Gastrocnemius medialis (tissue), 4 donors: ENCODE measurements around the gene ATXN10. TPM values are rescaled to one million over a fixed set of nuclear protein-coding genes. Genes with fewer than 3 reads are reported as not detected.
"Not testable (repeated sequence)": the region's sequence is repeated elsewhere in the genome, so short reads cannot be mapped to it uniquely, and the experiment has no call there.

Source experiments
- ATAC-seq, 2 donors: fragments of 150-250 bp; one replicate each; pipeline ENCODE4 v1.9.1; 2016
- DNase-seq, 2 donors: peaks; one replicate each; pipeline ENCODE4 v3.0.0-alpha.2; 2019
- H3K27ac ChIP-seq, 4 donors: fragments of 200-600 bp; sonication (generic); 1 replicate in 1 of 4; 2 replicates in 3 of 4; pipeline ENCODE4 v1.5.1; 2016 to 2018; ENCODE audit warnings: mild to moderate bottlenecking in 2 of 4, moderate library complexity in 1 of 4
- H3K27me3 ChIP-seq, 3 donors: fragments of 200-600 bp; sonication (generic) in 2 of 3; 1 replicate in 1 of 3; 2 replicates in 2 of 3; pipeline versions ENCODE4 v1.5.1 to v1.6.0; 2016 to 2019; ENCODE audit warnings: mild to moderate bottlenecking in 1 of 3, moderate library complexity in 1 of 3
- H3K36me3 ChIP-seq, 2 donors: fragments of 200-600 bp; sonication (generic) in 1 of 2; one replicate each; pipeline ENCODE4 v1.5.1; 2017 to 2018
- H3K4me1 ChIP-seq, 2 donors: fragments of 200-600 bp; sonication (generic) in 1 of 2; one replicate each; pipeline ENCODE4 v1.5.1; 2016 to 2017; ENCODE audit warnings: mild to moderate bottlenecking in 2 of 2
- H3K4me3 ChIP-seq, 4 donors: fragments of 200-600 bp; sonication (generic) in 3 of 4; 1 replicate in 1 of 4; 2 replicates in 3 of 4; pipeline ENCODE4 v1.5.1; 2016 to 2019; ENCODE audit warnings: mild to moderate bottlenecking in 2 of 4
- H3K9me3 ChIP-seq, 3 donors: fragments of 200-600 bp; sonication (generic) in 2 of 3; 1 replicate in 1 of 3; 2 replicates in 2 of 3; pipeline ENCODE4 v1.5.1; 2016 to 2019
- POLR2A ChIP-seq, 2 donors: fragments of 450-650 bp; IDR thresholded peaks; one replicate each; pipeline ENCODE4 v1.6.1; 2017; ENCODE audit warnings: antibody characterized with exemption in 2 of 2, mild to moderate bottlenecking in 2 of 2, moderate library complexity in 2 of 2
- in situ Hi-C, 4 donors: fragments of 200-750 bp; cut with MboI; loops; one replicate each; pipeline versions ENCODE4 v1.15.0 to v1.8.0; 2017; ENCODE audit warnings: low sequenced_read_pairs in 4 of 4
- intact Hi-C: fragments of 100-400 bp; cut with DNase I; formaldehyde crosslinking; loops from one replicate; pipeline ENCODE4 v1.15.1; 2023; ENCODE audit warnings: low total_unique reads
- total RNA-seq, 4 donors: library from RNA; depleted of rRNA; stranded (reverse); fragments of >200 nt; gene quantifications; one replicate each; pipeline versions ENCODE4 v1.1.0 to v1.2.3, GENCODE V29; 2016
- TF ChIP-seq, protein P1 (sequence below), 5 experiments: fragments of 450-650 bp in 3 of 5; fragments of 200-600 bp in 2 of 5; sonication (generic) in 2 of 5; IDR thresholded peaks in 4 of 5; conservative IDR thresholded peaks in 1 of 5; 1 replicate in 4 of 5; 2 replicates in 1 of 5; pipeline ENCODE4 v1.5.1; 2016 to 2019; ENCODE audit warnings: antibody characterized with exemption in 5 of 5, mild to moderate bottlenecking in 3 of 5, moderate library complexity in 3 of 5

Gene ATXN10
- total RNA-seq, 4 donors from 2014 or later, result 52.9 to 98.9 (median 78.5) TPM

GRCh38 chr22:45709866-45710265, 38.2 kb downstream of the ATXN10 start:
- no peak for DNase-seq
- peak; percentile 79 to 93 for ATAC-seq
- H3K4me1 ChIP-seq, result peaks cover 28 to 38% of the 10 kb centered on the region in 2 donors
- intact Hi-C loops, result no loop called here
- in situ Hi-C loops, result no loop called here
- no peaks in the 10 kb centered on the region for H3K9me3 ChIP-seq
- H3K27me3 ChIP-seq, result no peaks in the 10 kb centered on the region
- H3K36me3 ChIP-seq, result no peaks in the 10 kb centered on the region
- peak overlapping the region; percentile 7 to 63 (median 46) for H3K27ac ChIP-seq
- TF ChIP-seq, protein P1, sequence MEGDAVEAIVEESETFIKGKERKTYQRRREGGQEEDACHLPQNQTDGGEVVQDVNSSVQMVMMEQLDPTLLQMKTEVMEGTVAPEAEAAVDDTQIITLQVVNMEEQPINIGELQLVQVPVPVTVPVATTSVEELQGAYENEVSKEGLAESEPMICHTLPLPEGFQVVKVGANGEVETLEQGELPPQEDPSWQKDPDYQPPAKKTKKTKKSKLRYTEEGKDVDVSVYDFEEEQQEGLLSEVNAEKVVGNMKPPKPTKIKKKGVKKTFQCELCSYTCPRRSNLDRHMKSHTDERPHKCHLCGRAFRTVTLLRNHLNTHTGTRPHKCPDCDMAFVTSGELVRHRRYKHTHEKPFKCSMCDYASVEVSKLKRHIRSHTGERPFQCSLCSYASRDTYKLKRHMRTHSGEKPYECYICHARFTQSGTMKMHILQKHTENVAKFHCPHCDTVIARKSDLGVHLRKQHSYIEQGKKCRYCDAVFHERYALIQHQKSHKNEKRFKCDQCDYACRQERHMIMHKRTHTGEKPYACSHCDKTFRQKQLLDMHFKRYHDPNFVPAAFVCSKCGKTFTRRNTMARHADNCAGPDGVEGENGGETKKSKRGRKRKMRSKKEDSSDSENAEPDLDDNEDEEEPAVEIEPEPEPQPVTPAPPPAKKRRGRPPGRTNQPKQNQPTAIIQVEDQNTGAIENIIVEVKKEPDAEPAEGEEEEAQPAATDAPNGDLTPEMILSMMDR (IDR thresholded peaks at IDR 0.05 in 4 of 5, conservative IDR thresholded peaks at IDR 0.05 in 1 of 5), result no peak
- no peak for TF ChIP-seq POLR2A (IDR thresholded peaks at IDR 0.05)
- no peak overlapping the region for H3K4me3 ChIP-seq

DNA sequence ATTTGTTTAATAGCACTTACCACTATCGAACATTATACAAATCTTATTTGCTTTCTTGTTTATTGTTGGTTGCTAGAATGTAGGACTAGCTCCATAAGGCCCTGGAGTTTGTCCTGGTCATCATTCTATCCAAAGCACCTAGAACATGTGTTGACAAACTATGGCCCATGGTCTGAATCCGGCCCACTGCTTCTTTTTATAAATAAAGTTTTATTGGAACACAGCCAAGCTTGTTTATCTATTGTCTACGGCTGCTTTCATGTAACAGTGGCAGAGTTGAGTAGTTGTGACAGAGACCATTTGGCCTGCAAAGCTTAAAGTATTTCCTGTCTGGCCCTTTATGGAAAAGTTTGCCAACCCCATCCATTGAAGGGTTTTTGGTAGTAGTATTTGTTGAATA, 38.8 kb downstream of the ATXN10 start:
- intact Hi-C loops, result no loop called here
- H3K27ac ChIP-seq, result peak overlapping the region; percentile 7 to 63 (median 46)
- no peaks in the 10 kb centered on the region for H3K9me3 ChIP-seq
- H3K4me1 ChIP-seq, result peaks cover 28 to 38% of the 10 kb centered on the region in 2 donors
- DNase-seq, result no peak
- no peak for TF ChIP-seq POLR2A (IDR thresholded peaks at IDR 0.05)
- TF ChIP-seq, protein P1 (IDR thresholded peaks at IDR 0.05 in 4 of 5, conservative IDR thresholded peaks at IDR 0.05 in 1 of 5), result no peak
- H3K36me3 ChIP-seq, result no peaks in the 10 kb centered on the region
- in situ Hi-C loops, result no loop called here
- H3K27me3 ChIP-seq, result no peaks in the 10 kb centered on the region
- no peak for ATAC-seq
- H3K4me3 ChIP-seq, result no peak overlapping the region

DNA sequence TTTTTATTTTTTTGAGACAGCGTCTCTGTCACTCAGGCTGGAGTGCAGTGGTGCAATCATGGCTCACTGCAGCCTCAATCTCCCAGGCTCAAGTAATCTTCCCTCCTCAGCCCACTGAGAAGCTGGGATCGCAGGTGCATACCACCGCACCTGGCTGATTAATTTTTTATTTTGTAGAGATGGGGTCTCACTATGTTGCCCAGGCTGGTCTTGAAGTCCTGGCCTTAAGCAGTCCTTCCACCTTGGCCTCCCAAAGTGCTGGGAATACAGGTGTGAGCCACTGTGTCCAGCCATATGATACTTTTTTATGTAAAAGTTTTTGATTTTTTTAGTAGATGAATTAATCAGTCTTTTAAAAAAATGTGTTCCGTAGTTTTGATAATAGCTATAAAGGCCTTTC, 42.8 kb downstream of the ATXN10 start:
- DNase-seq, H3K4me3 ChIP-seq, ATAC-seq, H3K27me3 ChIP-seq, H3K27ac ChIP-seq, intact Hi-C loops, H3K9me3 ChIP-seq, H3K36me3 ChIP-seq, in situ Hi-C loops: not testable (repeated sequence)
- peaks cover 17 to 18% of the 10 kb centered on the region in 2 donors for H3K4me1 ChIP-seq

DNA sequence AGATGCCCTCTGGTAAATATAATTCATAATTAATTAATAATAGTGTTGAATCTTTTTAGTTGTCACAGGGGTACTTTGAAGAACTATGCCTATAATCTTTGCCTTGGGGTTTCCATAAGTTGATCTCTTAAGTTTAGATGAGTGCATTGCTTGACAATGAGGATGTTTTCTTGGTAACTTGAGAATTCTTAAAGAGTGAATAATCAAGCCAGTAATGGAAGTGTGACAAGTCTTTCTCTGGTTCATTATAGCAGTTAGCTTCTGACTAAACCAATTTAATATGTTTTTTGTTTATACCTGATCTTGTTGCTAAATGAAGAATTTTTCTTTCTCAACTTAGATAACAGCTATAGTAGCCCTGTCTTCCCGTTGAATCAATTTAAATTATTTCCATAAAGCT, 46.2 kb downstream of the ATXN10 start:
- no peak for DNase-seq
- Histone ChIP-seq H3K36me3 (no peaks in the 10 kb centered on the region), H3K4me1 (peaks cover 0 to 7% of the 10 kb centered on the region in 2 donors), H3K27me3 (no peaks in the 10 kb centered on the region), H3K9me3 (no peaks in the 10 kb centered on the region), H3K27ac (no peak overlapping the region), H3K4me3 (no peak overlapping the region)
- in situ Hi-C loops, result no loop called here
- intact Hi-C loops, result no loop called here
- no peak for ATAC-seq
- TF ChIP-seq POLR2A (IDR thresholded peaks at IDR 0.05), result no peak
- TF ChIP-seq, protein P1 (IDR thresholded peaks at IDR 0.05 in 4 of 5, conservative IDR thresholded peaks at IDR 0.05 in 1 of 5), result no peak

GRCh38 chr22:45718391-45718790, 46.8 kb downstream of the ATXN10 start:
- intact Hi-C loops, result no loop called here
- DNase-seq (no peak), ATAC-seq (no peak)
- no peak for TF ChIP-seq POLR2A (IDR thresholded peaks at IDR 0.05)
- TF ChIP-seq, protein P1 (IDR thresholded peaks at IDR 0.05 in 4 of 5, conservative IDR thresholded peaks at IDR 0.05 in 1 of 5), result no peak
- Histone ChIP-seq H3K9me3 (no peaks in the 10 kb centered on the region), H3K27me3 (no peaks in the 10 kb centered on the region), H3K4me1 (peaks cover 0 to 7% of the 10 kb centered on the region in 2 donors), H3K36me3 (no peaks in the 10 kb centered on the region), H3K27ac (no peak overlapping the region), H3K4me3 (no peak overlapping the region)
- in situ Hi-C loops, result no loop called here
